IMR-90 (cell line): ENCODE data around the gene TMEM59. TPM values are rescaled to one million over a fixed set of nuclear protein-coding genes. Genes with fewer than 3 reads are reported as not detected.

Source experiments
- ATAC-seq: fragments of 200-7000 bp; cut with Tn5 transposase; 2 replicates; pipeline ENCODE4 v1.9.1; 2020; ENCODE audit warnings: low read depth, mild to moderate bottlenecking, moderate library complexity
- BruUV-seq: library from RNA; stranded (reverse); fragments of 400-500 nt; replicated peaks from 2 replicates; lab custom pipeline; 2021; lab: Mats Ljungman, UMichigan
- CTCF ChIA-PET: fragments of 300-600 bp; formaldehyde crosslinking; extraction: SDS; loops from one replicate; lab custom pipeline; 2021; ENCODE audit warnings: antibody characterized with exemption; lab: Yijun Ruan, JAX
- POLR2A ChIA-PET: fragments of 300-600 bp; sonication (Branson Sonifier 250); formaldehyde crosslinking; loops from one replicate; lab custom pipeline; 2022; ENCODE audit warnings: antibody characterized with exemption; ENCODE audit not compliant: unreplicated experiment; lab: Charles Lee
- DNase-seq: peaks from one replicate; pipeline ENCODE4 v3.0.0; 2013
- H2AFZ ChIP-seq: replicated peaks from 2 replicates; pipeline ENCODE3; 2013; ENCODE audit warnings: low read length, mild to moderate bottlenecking; ENCODE audit not compliant: poor library complexity
- H2AK5ac ChIP-seq: 2 replicates; pipeline ENCODE4 v1.6.1; 2013; ENCODE audit warnings: low read depth, low read length, inconsistent platforms
- H2AK9ac ChIP-seq: replicated peaks from 2 replicates; pipeline ENCODE3; 2013; ENCODE audit warnings: mild to moderate bottlenecking, low read depth, low read length, moderate library complexity; ENCODE audit not compliant: poor library complexity
- H2BK120ac ChIP-seq: 2 replicates; pipeline ENCODE4 v1.6.1; 2013; ENCODE audit warnings: low read depth, low read length, inconsistent platforms
- H2BK15ac ChIP-seq: 3 replicates; pipeline ENCODE4 v1.6.1; 2013; ENCODE audit warnings: low read depth, low read length, inconsistent platforms
- H2BK20ac ChIP-seq: 2 replicates; pipeline ENCODE4 v1.6.1; 2013; ENCODE audit warnings: low read depth, mild to moderate bottlenecking, inconsistent platforms, low read length, moderate library complexity
- H2BK5ac ChIP-seq: 2 replicates; pipeline ENCODE4 v1.6.1; 2013; ENCODE audit warnings: mild to moderate bottlenecking, low read depth, low read length, inconsistent platforms; ENCODE audit not compliant: poor library complexity, severe bottlenecking
- H3K14ac ChIP-seq: replicated peaks from 2 replicates; pipeline ENCODE4 v1.6.1; 2013; ENCODE audit warnings: low read depth, low read length, inconsistent platforms
- H3K18ac ChIP-seq: 2 replicates; pipeline ENCODE4 v1.6.1; 2013; ENCODE audit warnings: low read depth, low read length, control low read depth
- H3K23ac ChIP-seq: 2 replicates; pipeline ENCODE4 v1.6.1; 2013; ENCODE audit warnings: low read depth, low read length, inconsistent platforms
- H3K27ac ChIP-seq: 2 replicates; pipeline ENCODE4 v1.5.1; 2013; ENCODE audit warnings: mild to moderate bottlenecking, control low read depth, low read length; ENCODE audit not compliant: insufficient read depth
- H3K27me3 ChIP-seq: 2 replicates; pipeline ENCODE4 v1.6.1; 2013; ENCODE audit warnings: low read length; ENCODE audit not compliant: control insufficient read depth, insufficient read depth
- H3K36me3 ChIP-seq: 2 replicates; pipeline ENCODE4 v1.6.1; 2013; ENCODE audit warnings: low read length, mixed read lengths; ENCODE audit not compliant: control insufficient read depth, insufficient read depth
- H3K4ac ChIP-seq: 2 replicates; pipeline ENCODE4 v1.6.1; 2013; ENCODE audit warnings: low read depth, low read length, inconsistent platforms
- H3K4me1 ChIP-seq: 2 replicates; pipeline ENCODE4 v1.6.1; 2013; ENCODE audit warnings: low read length, mixed read lengths; ENCODE audit not compliant: control insufficient read depth, insufficient read depth
- H3K4me2 ChIP-seq: 2 replicates; pipeline ENCODE4 v1.6.1; 2013; ENCODE audit warnings: low read depth, mild to moderate bottlenecking, control low read depth, low read length, moderate library complexity
- H3K4me3 ChIP-seq: 2 replicates; pipeline ENCODE4 v1.5.1; 2013; ENCODE audit warnings: low read depth, mild to moderate bottlenecking, control low read depth, low read length, moderate library complexity; ENCODE audit not compliant: insufficient read depth
- H3K56ac ChIP-seq: 2 replicates; pipeline ENCODE4 v1.6.1; 2013; ENCODE audit warnings: low read length, inconsistent platforms; ENCODE audit not compliant: insufficient read depth; ENCODE audit errors: extremely low read depth
- H3K79me1 ChIP-seq, 2 experiments: 2 replicates each; pipeline ENCODE4 v1.6.1; 2013; ENCODE audit warnings: low read length in 2 of 2, inconsistent platforms in 1 of 2, low read depth in 1 of 2
- H3K9ac ChIP-seq: 2 replicates; pipeline ENCODE4 v1.6.1; 2013; ENCODE audit warnings: low read depth, low read length, control low read depth
- H3K9me1 ChIP-seq: 2 replicates; pipeline ENCODE4 v1.6.1; 2013; ENCODE audit warnings: low read length, inconsistent platforms; ENCODE audit not compliant: insufficient read depth
- H3K9me3 ChIP-seq: 2 replicates; pipeline ENCODE4 v1.6.1; 2013; ENCODE audit warnings: low read length; ENCODE audit not compliant: control insufficient read depth, insufficient read depth
- H4K20me1 ChIP-seq: 2 replicates; pipeline ENCODE4 v1.6.1; 2013; ENCODE audit warnings: low read length, inconsistent platforms; ENCODE audit not compliant: insufficient read depth
- H4K5ac ChIP-seq: 2 replicates; pipeline ENCODE4 v1.6.1; 2013; ENCODE audit warnings: mild to moderate bottlenecking, low read depth, low read length, control low read depth
- H4K8ac ChIP-seq, 2 experiments: 2 replicates each; pipeline ENCODE4 v1.6.1; 2013; ENCODE audit warnings: low read depth in 2 of 2, low read length in 2 of 2, control low read depth in 1 of 2, inconsistent platforms in 1 of 2
- H4K91ac ChIP-seq: 2 replicates; pipeline ENCODE4 v1.6.1; 2013; ENCODE audit warnings: low read depth, low read length, inconsistent platforms; ENCODE audit not compliant: insufficient read depth
- BHLHE40 ChIP-seq: fragments of 150-350 bp; IDR thresholded peaks from 2 replicates; pipeline ENCODE4 v1.6.1; 2016; ENCODE audit warnings: mild to moderate bottlenecking, low read depth, low read length
- FOS ChIP-seq: fragments of 150-350 bp; IDR thresholded peaks from 2 replicates; pipeline ENCODE4 v1.6.1; 2016; ENCODE audit warnings: low read depth, low read length
- MAZ ChIP-seq: IDR thresholded peaks from 2 replicates; pipeline ENCODE4 v1.6.1; 2012; ENCODE audit warnings: low read depth, mild to moderate bottlenecking, low read length, improper control_type of control experiment, moderate library complexity, borderline replicate concordance
- POLR2A ChIP-seq: IDR thresholded peaks from 2 replicates; pipeline ENCODE4 v1.6.1; 2012; ENCODE audit warnings: mild to moderate bottlenecking, low read depth, low read length
- RCOR1 ChIP-seq: IDR thresholded peaks from 2 replicates; pipeline ENCODE4 v1.6.1; 2012; ENCODE audit warnings: mild to moderate bottlenecking, low read length, improper control_type of control experiment; ENCODE audit not compliant: insufficient replicate concordance
- SMC3 ChIP-seq: fragments of 150-350 bp; IDR thresholded peaks from 2 replicates; pipeline ENCODE4 v1.6.1; 2016; ENCODE audit warnings: low read depth, mild to moderate bottlenecking, antibody characterized with exemption, low read length, moderate library complexity
- WGBS, 2 experiments: methylation state at CpG; one replicate each; pipeline versions ENCODE4 v1.1.5 to v1.1.7; 2013; ENCODE audit warnings: missing lambda C conversion rate in 2 of 2; ENCODE audit not compliant: insufficient read length in 1 of 2; ENCODE audit errors: extremely low coverage in 2 of 2; 5-methylcytosine and 5-hydroxymethylcytosine counted together
- dilution Hi-C: fragments of 300-500 bp; cut with HindIII; formaldehyde crosslinking; loops from one replicate; pipeline ENCODE4 v1.14.3; 2018; ENCODE audit warnings: low sequenced_read_pairs; ENCODE audit not compliant: unreplicated experiment
- in situ Hi-C: fragments of 300-500 bp; cut with MboI; formaldehyde crosslinking; loops from 3 replicates; pipeline ENCODE4 v1.14.3; 2019; ENCODE audit warnings: low sequenced_read_pairs, inconsistent platforms, mixed read lengths
- intact Hi-C: fragments of 100-400 bp; cut with micrococcal nuclease; formaldehyde crosslinking; loops from 2 replicates; pipeline ENCODE4 v1.10.0; 2022
- polyA plus RNA-seq, 3 experiments: library from polyadenylated mRNA; depleted of rRNA; stranded (reverse); fragments of >200 nt; gene quantifications; 2 replicates each; pipeline ENCODE4 v1.2.3, GENCODE V29; 2012; ENCODE audit warnings: low replicate concordance in 1 of 3
- total RNA-seq: library from RNA; depleted of rRNA; stranded (reverse); fragments of >200 nt; gene quantifications from 2 replicates; pipeline ENCODE4 v1.2.3, GENCODE V29; 2012

TMEM59 gene
- total and polyA plus RNA-seq, 2 of the 4 experiments (the other 2 are of a cell fraction): 239 to 241 TPM

- WGBS, 2 experiments: 43% methylated on average over 3 of the region's 17 CpGs; no CpG with 5 or more reads in 1 of the 2 experiments
- Histone ChIP-seq H2BK20ac (no peak overlapping the region), H2BK120ac (no peak overlapping the region), H3K9me3 (no peaks in the 10 kb centered on the region), H2BK5ac (no peak overlapping the region), H3K4ac (no peak overlapping the region), H3K9ac (no peak overlapping the region), H3K79me1 (no peaks in the 10 kb centered on the region), H4K5ac (no peak overlapping the region), H3K56ac (no peak overlapping the region), H4K91ac (no peak overlapping the region), H4K8ac (no peak overlapping the region), H2AFZ (no peak overlapping the region), H4K20me1 (0 out of 2 replicates have a peak, but pooled peaks cover 5% of the 10 kb centered on the region), H3K27me3 (peaks cover 70% of the 10 kb centered on the region), H3K18ac (no peak overlapping the region), H2AK9ac (no peak overlapping the region), H3K4me3 (no peak overlapping the region), H3K23ac (no peak overlapping the region), H3K4me2 (no peak overlapping the region), H2BK15ac (no peak overlapping the region), H3K36me3 (no peaks in the 10 kb centered on the region), H3K4me1 (peaks cover 3% of the 10 kb centered on the region; the same call in 1 of the 2 replicates), H2AK5ac (no peak overlapping the region), H3K9me1 (peaks cover 7% of the 10 kb centered on the region; the same call in 1 of the 2 replicates), H3K27ac (no peak overlapping the region), H3K14ac (no peak overlapping the region)
- dilution Hi-C loops: no loop called here
- intact Hi-C loops: no loop called here
- no peak for TF ChIP-seq BHLHE40
- TF ChIP-seq RCOR1: no peak
- TF ChIP-seq SMC3: no peak
- TF ChIP-seq POLR2A: no peak
- TF ChIP-seq MAZ: no peak
- TF ChIP-seq FOS: no peak
- in situ Hi-C loops: no loop called here
- POLR2A ChIA-PET: no interaction called here
- CTCF ChIA-PET: no interaction called here
- ATAC-seq: no peak
- BruUV-seq: no TSS peak
- no peak for DNase-seq
Measured at GRCh38 chr1:54014009-54014629, 38.9 kb downstream of the TMEM59 start.
